Left ventricle myocardium inferior (tissue), 1 donor: ENCODE results near the gene LILRA5. TPM values are rescaled to one million over a fixed set of nuclear protein-coding genes. Genes with fewer than 3 reads are reported as not detected.

Experiments
- DNase-seq: peaks from one replicate; pipeline ENCODE4 v3.0.0-alpha.2; 2020
- H3K27ac ChIP-seq: fragments of 200-600 bp; replicated peaks from 2 replicates; pipeline ENCODE4 v1.8.0; 2021
- H3K27me3 ChIP-seq: fragments of 200-600 bp; 2 replicates; pipeline ENCODE4 v1.8.0; 2021; ENCODE audit warnings: low read depth
- H3K36me3 ChIP-seq: fragments of 200-600 bp; 2 replicates; pipeline ENCODE4 v1.8.0; 2021
- H3K4me1 ChIP-seq: fragments of 200-600 bp; 2 replicates; pipeline ENCODE4 v1.8.0; 2021
- H3K4me3 ChIP-seq: fragments of 200-600 bp; 2 replicates; pipeline ENCODE4 v1.8.0; 2021; ENCODE audit warnings: mild to moderate bottlenecking, moderate library complexity
- H3K9me3 ChIP-seq: fragments of 200-600 bp; replicated peaks from 2 replicates; pipeline ENCODE4 v1.8.0; 2021
- intact Hi-C: fragments of 100-400 bp; cut with micrococcal nuclease; formaldehyde crosslinking; loops from one replicate; pipeline ENCODE4 v1.11.0; 2022
- total RNA-seq: library from RNA; stranded (reverse); fragmentation: NEBNext Ultra II Directional; extraction: Animal tissue kit (Norgen Biotek cat#: 25700); gene quantifications from one replicate; pipeline ENCODE4 v1.2.1, GENCODE V29; 2021
- TF ChIP-seq, protein P1 (sequence below): fragments of 200-600 bp; IDR thresholded peaks from 2 replicates; pipeline ENCODE4 v1.8.0; 2021; ENCODE audit warnings: antibody characterized with exemption, mild to moderate bottlenecking, borderline replicate concordance
- donor health status: DM: no; HTN: yes; CAD: no; lungs with severe emphysema.

Gene LILRA5
- total RNA-seq, 1 donor from 2014 or later = 0.66 TPM

DNA sequence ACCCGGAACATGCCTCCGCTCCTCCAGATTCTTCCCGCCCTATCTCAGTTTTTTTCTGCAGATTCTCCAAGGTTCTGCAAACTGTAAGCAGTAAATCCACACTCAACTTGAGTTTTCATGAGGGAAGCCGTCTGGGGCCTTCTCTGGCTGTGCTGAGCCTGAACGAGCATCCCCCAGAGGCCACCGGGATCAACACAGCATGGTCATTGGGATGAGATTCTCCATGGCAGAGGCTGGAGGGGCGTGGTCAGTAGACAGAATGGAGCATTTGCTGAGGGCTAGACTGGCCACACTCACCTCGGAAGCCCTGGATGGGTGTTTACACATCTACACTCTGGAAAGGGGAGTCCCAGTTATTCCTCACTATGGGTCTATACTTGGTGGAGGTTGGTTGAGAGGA lies 28.3 kb upstream of the LILRA5 start:
- no peak for DNase-seq
- Histone ChIP-seq H3K27me3 (peaks cover 35% of the 10 kb centered on the region), H3K36me3 (no peaks in the 10 kb centered on the region), H3K27ac (no peak overlapping the region), H3K4me1 (no peaks in the 10 kb centered on the region), H3K4me3 (no peak overlapping the region), H3K9me3 (no peaks in the 10 kb centered on the region)
- intact Hi-C loops = no loop called here
- TF ChIP-seq, protein P1, sequence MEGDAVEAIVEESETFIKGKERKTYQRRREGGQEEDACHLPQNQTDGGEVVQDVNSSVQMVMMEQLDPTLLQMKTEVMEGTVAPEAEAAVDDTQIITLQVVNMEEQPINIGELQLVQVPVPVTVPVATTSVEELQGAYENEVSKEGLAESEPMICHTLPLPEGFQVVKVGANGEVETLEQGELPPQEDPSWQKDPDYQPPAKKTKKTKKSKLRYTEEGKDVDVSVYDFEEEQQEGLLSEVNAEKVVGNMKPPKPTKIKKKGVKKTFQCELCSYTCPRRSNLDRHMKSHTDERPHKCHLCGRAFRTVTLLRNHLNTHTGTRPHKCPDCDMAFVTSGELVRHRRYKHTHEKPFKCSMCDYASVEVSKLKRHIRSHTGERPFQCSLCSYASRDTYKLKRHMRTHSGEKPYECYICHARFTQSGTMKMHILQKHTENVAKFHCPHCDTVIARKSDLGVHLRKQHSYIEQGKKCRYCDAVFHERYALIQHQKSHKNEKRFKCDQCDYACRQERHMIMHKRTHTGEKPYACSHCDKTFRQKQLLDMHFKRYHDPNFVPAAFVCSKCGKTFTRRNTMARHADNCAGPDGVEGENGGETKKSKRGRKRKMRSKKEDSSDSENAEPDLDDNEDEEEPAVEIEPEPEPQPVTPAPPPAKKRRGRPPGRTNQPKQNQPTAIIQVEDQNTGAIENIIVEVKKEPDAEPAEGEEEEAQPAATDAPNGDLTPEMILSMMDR = no peak

DNA sequence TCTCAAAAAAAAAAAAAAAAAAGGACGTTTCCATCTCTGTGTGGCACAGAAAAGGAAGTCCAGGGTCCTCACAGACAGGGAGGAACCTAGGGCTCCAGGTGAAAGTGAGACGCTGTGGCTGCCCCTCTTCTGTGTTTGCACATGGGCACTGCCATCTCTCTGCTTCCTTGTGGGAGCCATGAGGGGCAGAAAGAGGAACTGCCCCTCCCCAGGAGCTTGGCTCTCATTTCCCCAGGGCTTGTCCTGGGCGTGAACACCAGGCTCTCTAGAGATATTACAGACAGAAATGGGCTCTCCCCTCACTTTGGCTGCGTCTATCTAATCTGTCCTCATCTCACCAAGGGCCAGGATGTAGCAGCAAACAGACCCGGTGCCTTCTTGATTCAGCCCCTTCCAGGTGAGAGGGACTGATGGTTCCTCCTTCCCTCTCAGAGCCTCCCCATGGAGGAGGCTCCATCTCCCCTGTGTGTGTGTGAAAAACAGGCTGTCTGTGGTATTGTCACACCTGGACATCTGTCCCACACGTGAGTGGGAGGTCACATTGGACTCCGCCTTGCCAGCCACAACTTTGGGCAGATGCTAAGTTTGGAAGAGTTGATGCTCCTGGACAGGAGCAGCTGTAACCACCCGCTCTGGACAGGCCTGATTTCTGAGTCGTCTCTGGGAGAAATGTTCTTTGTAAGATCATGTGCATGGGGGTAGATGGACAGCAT lies 26.8 kb upstream of the LILRA5 start:
- no peak for DNase-seq
- Histone ChIP-seq H3K4me1 (no peaks in the 10 kb centered on the region), H3K36me3 (no peaks in the 10 kb centered on the region), H3K4me3 (no peak overlapping the region), H3K27ac (no peak overlapping the region), H3K9me3 (no peaks in the 10 kb centered on the region), H3K27me3 (peaks cover 35% of the 10 kb centered on the region)
- intact Hi-C loops = no loop called here
- TF ChIP-seq, protein P1 = no peak

DNA sequence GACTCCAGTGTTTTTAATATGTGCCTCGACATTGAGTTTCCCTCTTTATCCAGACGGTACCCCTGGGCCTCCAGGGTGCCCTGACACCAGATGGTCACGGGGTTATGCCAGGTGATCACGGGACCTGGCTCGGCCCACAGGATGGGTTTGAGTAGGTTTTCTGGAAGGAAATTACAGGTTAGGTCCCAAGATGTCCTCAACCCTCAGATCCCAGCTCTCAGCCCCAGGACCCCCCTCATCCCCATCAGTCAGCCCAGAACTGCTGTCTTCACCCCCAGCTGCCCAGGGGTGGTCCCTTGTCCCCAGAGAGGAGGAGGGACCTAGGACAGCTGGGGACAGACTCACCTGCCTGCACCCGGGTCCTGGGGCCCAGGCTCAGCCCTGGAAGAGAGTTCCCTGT lies 25.6 kb upstream of the LILRA5 start:
- intact Hi-C loops = no loop called here
- no peaks in the 10 kb centered on the region for H3K9me3 ChIP-seq
- no peaks in the 10 kb centered on the region for H3K36me3 ChIP-seq
- TF ChIP-seq, protein P1 = no peak
- H3K27me3 ChIP-seq = peaks cover 38% of the 10 kb centered on the region
- H3K4me3 ChIP-seq = no peak overlapping the region
- no peaks in the 10 kb centered on the region for H3K4me1 ChIP-seq
- no peak for DNase-seq
- no peak overlapping the region for H3K27ac ChIP-seq

DNA sequence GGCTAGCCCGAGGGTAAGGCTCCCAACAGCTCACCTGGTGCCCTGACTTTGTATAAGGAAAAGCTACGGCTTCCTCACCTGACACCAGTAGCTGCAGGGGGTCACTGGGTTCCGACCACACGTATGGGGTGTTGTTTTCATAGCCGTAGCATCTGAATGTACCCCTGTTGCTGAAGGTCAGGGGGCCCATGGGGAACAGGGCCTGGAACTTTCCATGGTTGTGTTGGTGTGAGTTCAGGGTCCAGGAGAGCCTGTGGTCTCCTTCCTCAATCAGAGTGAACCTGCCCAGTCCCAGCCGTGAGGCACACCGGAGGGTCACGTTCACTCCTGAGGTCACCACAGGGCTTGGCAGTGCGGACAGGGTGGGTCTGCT lies 24.9 kb upstream of the LILRA5 start:
- H3K27me3 ChIP-seq = peaks cover 42% of the 10 kb centered on the region
- TF ChIP-seq, protein P1 = no peak
- no peak for DNase-seq
- no peaks in the 10 kb centered on the region for H3K36me3 ChIP-seq
- intact Hi-C loops = no loop called here
- H3K4me1 ChIP-seq = no peaks in the 10 kb centered on the region
- H3K27ac ChIP-seq = no peak overlapping the region
- no peak overlapping the region for H3K4me3 ChIP-seq
- H3K9me3 ChIP-seq = no peaks in the 10 kb centered on the region

DNA sequence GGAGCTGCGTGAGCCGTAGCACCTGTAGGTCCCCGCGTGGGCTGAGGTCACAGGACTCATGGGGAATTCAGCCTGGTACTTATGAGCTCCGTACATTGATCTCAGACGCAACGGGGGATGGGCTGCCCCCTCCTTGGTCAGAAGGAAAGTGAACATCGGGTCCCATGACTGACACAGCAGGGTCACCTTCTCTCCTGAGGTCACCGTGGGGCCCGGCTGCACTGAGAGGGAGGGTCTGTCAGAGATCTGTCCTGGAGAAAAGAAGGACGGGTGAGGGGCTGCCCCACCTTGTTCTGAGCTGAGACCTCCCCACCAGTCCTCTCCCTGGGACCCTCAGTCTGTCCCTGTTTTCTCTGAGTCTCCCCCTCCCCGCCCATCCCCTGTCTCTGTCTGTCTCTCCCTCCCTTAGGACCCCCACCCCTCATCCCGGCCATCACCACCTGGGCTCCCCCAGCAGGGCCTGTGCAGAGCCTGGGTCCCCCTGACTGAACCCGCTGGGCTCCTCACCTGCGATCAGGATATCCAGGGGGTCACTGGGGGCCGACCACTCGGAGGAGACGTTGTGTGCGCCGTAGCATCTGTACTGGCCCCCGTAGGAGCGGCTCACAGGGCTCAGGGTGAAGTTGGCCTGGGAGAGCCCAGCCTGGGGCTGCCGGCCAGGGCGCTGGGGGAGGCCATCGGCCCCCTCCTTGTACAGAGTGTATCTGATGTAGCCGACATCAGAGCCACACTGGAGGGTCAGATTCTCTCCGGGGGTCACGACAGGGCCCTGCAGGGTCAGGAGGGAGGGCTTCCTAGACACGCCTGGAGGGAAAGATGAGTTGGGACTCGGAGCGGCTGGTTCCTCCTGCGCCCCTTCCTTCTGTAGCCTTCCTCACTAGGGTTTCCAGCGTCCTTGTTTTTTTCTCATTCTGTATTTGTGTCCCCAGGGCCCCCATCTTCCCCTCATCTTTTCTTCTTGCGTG lies 24.2 kb upstream of the LILRA5 start:
- Histone ChIP-seq H3K27ac (no peak overlapping the region), H3K27me3 (peaks cover 47% of the 10 kb centered on the region), H3K4me1 (no peaks in the 10 kb centered on the region), H3K4me3 (no peak overlapping the region), H3K36me3 (no peaks in the 10 kb centered on the region), H3K9me3 (no peaks in the 10 kb centered on the region)
- TF ChIP-seq, protein P1 = no peak
- no peak for DNase-seq
- intact Hi-C loops = no loop called here
